CD4-positive, alpha-beta T cell treated with Interferon alpha-2 for 1 hour (primary cell): Measurements from ENCODE around the gene CHST3.
"Not testable (repeated sequence)": the region's sequence is repeated elsewhere in the genome, so short reads cannot be mapped to it uniquely, and the experiment has no call there.

Experiments
- DNase-seq, 2 donors: peaks; one replicate each; pipeline ENCODE4 v3.0.0-alpha.2; 2020 to 2022

CHST3 gene

DNA sequence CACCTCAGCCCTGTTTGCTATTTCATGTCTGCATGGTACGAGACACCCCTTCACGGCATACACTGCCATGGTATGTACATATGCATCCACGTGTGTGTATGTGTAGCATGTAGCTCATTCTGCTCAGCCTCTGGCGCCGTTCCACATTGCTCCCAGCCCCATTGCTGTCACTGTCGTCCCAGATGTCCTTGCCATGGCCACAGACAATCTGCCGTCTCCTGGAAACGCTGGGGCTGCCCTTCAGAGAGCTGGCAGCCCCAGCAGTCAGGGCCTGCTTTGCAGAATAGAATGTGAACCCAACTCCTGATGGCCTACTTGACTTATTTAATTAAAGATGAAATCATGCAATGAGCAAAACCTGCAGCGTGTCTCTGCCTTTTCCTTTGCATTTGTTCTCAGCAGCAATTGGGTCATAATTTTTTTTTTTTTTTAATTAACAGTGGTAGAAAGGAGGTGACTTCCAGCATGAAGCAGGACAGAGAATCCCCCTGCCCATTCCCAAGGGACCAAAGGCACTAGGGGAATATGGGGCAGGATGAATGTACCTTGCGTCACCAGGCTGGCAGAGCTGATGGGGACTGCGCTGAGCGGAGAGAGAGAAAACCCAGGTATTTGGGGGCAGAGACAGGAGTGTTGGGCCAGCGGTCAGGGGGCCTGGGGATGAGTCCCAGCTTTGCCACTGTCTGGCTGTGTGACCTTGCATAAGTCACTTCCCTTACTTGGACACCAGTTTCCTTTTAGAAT, 49.2 kb downstream of the CHST3 start:
- DNase-seq = no peak

DNA sequence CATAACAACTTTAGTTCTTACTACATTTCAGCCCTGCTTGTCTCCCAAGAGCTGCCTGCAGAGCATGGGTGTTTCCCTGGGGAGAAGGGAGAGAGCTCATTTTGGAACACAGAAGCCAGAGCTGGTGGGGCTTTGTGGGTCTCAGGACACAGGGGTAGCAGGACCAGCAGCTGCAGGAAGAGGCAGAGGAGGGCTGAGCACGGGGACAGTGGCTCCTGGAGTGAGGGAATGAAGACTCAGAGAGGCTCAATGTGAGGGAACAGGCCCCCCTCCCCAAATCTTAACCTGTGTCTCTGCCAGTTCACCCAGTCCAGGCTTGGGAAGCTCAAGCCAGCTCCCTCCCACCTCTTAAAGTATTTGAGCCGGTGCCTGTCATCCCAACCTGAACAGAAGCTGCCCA, 50.0 kb downstream of the CHST3 start:
- no peak for DNase-seq

DNA sequence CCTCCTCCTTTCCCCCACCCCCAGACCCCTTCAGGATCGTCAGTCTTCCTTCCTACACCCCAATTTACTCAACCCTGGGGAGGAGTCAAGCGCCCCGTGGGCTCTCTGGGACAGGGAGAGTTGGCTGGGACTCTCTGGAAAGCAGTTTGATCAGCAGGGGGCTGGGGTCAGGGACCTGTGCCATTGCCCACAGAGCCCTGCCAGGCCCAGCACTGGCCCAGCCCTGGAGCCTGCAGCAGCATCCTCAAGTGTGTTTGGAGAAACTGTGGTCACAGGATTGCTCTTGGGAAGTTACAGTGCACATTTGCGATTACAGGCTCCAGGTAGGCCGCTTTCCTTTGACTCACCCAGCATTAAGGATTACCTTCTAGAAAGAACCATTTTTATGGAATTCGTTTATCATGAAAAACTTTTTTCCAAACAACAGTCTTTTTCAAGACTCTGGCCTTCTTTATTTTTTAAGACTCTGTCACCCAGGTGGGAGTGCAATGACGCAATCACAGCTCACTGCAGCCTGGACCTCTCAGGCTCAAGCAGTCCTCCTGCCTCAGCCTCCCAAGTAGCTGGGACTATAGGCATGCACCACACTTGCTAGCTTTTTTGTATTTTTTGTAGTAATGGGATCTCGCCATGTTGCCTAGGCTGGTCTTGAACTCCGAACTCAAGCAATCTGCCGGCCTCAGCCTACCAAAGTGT, 50.7 kb downstream of the CHST3 start:
- no peak for DNase-seq

DNA sequence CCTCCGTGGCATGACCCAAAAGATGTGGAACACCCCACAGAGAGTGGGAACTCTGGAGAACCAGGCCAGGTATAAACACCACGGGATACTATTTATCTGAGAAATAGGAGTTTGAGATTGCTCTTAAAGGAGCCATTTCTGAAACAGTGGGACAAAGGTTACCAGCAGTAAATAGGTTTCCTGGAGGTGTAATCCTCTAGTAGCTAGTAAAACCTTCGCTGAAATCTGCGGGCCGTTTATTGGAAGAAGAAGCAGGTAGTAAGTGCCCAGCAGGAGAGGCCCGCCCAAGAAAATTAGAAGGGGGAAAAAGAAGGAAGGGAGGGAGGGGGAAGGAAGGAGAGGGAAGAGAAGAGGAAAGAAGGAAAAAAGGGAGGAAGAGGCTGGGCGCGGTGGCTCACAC, 51.6 kb downstream of the CHST3 start:
- no peak for DNase-seq

DNA sequence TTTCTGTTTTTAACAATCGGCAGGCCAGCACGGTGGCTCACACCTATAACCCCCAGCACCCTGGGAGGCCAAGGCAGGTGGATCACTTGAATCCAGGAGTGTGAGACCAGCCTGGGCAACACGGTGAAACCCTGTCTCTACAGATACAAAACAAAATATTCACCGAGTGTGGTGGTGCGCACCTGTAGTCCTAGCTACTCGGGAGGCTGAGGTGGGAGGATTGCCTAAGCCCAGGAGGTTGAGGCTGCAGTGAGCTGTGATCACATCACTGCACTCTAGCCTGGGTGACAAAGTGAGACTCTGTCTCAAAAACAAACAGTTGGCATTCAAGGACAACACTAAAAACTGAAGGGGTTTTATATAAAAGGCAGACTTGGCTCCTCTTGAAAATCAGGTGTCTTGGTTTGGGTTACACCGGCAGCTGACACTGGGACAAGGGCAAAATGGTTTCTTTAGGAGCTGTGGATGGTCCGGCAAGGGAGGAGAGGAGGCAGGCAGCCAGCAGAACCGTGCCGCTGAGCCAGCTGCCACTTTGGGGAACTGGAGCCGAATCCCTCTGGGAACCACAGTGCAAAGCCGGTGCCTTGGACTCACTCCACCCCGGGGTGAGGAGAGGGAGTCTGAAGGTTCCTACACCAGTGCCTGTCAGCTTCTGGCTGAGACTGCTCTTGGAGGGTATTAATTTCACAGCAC, 52.6 kb downstream of the CHST3 start:
- DNase-seq = no peak

DNA sequence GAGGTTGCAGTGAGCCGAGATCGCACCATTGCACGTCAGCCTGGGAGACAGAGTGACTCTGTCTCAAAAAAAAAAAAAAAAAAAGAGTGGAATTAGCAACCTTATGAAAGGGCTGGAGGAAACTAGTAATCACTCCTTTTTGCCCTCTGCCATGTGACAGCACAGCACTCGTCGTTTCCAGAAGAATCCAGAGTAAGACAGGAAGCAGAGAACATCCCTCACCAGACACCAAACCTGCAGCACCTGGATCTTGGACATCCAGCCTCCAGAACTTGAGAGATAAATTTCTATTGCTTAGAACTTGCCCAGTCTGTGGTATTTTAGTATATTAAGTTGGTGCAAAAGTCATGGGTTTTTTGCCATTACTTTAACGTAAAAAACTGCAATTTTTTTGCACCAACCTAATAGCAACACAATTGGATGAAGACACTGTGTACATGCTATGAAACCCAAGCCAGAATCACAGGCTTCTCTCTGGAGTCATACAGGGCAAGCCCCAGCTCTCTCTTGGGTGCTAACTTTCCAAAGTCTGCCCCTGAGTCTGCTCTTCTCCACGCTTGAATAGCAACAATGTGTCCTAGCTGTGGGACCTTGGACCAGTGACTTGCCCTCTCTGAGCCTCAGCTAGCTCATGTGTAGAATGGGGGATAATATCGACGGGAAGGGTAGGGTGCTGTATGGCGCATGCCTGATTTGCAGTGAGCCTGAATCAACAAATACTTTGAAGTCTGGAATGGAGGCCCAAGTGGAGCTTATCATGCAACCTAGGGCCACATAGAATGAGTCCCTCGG, 55.1 kb downstream of the CHST3 start:
- DNase-seq = no peak

DNA sequence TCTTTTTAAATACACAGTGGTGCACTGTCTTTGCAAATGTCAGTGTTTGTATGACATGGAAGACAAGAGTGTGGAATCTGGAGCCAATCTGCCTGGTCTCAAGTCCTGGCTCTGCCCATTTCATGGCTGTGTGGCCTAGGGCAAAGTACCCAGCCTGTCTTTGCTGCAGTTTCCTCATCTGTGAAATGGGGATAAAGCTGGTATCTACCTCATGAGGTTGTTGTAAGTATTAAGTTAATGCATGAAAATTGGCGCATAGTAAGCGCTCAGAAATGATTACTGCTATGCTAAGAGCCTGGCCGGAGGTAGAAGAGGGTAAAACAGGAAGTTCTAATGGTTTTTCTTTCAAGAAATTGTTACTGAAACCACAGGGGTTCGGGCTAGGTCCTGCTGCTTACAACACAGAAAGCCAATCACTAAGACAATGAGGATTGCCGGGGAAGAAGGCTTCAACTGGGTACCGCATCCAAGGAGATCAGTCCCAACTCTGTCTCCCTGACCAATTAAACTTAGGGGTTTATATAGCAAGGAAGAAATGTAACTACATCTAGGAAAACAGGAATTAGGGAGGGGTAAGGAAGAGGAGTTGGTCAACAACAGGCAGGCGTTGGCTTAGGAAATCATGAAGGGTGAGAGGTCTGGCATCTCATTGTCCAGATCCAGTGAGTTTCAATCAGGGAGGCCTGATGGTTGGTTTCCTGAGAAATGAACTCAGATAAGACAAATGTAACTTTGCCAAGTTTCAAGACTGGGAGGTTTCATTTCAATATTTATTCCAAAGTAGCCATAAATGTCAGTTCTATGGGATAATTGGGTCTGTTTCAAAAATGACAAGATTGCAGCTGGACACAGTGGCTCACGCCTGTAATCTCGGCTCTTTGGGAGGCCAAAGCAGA, 57.0 kb downstream of the CHST3 start:
- DNase-seq = no peak

DNA sequence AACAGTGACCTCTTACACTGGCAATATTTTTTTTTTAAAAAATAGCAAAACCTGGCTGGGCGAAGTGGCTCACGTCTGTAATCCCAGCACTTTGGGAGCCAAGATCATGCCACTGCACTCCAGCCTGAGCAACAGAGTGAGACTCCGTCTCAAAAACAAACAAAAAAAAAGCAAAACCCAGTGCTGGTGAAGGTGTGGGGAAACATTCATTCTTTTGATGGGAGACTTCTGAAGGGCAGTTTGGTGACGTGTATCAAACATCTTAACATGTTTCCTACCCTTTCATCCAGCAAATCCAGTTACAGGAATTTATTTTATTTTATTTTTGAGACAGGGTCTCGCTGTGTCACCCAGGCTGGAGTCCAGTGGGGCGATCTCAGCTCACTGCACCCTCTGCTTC, 58.0 kb downstream of the CHST3 start:
- DNase-seq = no peak

DNA sequence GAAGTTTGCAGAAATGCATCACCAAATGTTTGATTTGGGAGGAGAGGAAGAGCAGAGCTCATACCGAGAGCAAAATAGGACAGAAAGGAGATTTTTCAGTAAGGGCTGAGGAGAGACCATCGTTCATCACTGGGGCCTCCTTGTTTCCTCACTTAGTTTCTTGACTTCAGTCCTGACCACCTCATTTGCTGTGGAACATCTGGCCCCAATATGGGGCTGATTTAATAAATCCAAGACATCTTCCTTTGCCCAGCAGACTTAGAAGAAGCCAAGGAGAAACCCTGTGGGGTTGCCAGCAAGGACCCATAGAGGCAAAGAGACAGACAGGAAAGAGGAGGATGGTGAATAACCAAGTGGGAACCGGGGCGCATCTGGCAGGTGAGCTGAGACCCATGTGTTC, 60.4 kb downstream of the CHST3 start:
- DNase-seq = no peak

DNA sequence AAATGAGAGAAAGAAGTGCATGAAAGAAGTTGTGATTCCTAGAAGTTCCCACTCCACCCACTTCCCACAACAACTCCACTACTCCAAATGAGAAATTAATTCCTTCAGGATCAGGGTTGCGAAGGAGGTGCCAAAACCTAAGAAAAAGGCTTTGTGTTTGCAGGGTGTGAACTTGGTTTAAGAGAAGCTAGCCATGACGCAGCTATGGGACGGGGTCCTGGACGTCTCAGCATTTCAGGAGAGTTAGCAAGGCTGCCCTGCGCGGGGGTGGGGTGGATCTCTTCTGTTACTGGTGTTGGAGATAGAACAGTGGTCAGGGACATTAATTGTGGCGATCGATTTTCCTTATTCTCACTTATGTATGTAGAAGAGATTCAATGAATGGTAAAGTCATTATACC, 61.2 kb downstream of the CHST3 start:
- DNase-seq = no peak

DNA sequence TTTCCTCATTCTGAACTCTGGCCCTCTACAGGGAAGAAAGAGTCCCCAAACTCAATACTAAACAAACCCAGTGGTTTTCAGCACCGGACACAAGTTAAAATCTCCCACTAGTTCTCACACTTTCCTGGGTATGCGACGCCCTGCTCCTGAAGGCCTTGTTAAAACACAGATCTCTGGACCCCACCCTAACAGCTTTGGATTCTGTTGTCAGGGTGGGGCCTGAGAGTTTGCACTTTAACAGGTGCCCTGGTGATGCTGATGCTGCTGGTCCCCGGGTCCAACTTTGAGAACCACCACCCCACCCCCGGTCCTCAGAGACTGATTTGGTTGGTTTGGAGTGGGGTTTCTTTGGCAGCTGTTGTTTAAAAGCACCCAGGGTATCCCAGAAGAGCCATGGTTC, 61.6 kb downstream of the CHST3 start:
- no peak for DNase-seq

DNA sequence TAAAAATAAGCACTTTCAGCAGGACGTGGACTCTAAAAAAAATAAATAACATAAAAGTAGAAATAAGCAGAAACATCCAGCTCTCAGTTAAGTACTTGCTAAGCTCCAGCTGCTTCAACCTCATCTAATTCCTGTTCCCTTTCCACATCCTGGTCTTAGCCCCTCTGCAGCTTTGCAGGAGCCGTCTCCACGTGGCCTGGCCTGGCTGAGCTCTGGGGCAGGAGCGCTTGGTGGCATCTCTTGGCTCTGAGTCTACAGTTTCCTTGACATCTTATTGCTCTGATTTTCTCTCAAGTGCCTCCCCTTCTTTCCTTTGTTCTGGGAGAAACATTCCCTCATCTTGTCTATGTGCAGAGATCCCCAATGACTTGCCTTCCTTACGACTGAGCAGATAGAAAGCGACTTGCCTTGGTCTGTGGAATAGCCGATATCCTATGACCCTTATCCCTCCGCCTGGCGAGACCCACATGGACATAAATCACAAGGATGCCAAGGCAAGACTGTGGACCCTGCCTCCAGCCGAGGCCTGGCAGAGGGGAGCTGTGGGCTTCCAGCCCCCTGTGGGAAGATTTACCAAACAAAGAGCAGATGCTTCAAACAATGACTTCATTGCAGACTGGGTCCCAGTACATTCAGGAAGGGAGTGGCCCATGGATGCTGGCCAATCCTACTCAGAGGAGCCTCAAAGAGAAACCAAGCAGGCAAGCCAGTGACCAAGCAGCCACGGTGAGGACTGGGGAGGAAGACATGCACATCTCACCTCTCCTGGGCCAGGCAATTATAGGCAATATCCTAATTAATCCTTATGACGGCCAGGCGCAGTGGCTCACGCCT, 62.3 kb downstream of the CHST3 start:
- no peak for DNase-seq

DNA sequence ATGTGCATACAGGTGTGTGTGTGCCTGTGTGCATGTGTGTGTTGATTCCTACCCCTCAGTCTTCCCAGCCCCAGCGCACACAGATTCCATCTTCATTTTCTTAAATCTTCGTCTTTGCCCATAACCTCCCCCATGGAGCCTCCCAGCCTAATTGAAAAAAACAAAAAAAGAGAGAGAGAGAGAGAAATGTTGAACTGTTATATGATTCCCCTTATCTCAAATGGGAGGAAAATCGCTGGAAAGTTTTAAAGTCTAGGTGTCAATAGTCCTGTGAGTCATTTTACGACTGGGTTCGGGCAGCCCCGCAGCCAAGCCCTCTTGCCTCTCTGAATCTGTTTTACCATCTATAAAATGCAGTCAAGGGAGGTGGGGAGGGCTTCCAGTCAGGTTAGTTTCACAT, 63.3 kb downstream of the CHST3 start:
- DNase-seq = no peak

DNA sequence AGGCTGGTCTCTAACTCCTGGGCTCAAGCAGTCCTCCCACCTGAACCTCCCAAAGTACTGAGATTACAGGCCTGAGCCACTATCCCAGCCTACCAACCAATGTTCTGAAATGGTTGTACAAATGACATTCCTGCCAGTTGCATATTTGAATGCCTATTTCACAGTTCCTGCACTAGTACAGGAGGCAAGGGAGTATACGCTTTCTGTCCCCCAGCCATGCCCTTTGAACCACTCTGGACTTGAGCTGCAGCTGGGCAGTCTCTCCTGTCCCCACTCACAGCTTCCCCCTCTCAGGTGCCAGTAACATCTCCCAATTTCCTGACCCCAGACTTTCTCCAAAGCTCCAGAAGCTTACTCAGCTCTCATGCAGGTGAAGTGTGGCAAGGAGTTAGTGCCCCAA, 65.2 kb downstream of the CHST3 start:
- no peak for DNase-seq

DNA sequence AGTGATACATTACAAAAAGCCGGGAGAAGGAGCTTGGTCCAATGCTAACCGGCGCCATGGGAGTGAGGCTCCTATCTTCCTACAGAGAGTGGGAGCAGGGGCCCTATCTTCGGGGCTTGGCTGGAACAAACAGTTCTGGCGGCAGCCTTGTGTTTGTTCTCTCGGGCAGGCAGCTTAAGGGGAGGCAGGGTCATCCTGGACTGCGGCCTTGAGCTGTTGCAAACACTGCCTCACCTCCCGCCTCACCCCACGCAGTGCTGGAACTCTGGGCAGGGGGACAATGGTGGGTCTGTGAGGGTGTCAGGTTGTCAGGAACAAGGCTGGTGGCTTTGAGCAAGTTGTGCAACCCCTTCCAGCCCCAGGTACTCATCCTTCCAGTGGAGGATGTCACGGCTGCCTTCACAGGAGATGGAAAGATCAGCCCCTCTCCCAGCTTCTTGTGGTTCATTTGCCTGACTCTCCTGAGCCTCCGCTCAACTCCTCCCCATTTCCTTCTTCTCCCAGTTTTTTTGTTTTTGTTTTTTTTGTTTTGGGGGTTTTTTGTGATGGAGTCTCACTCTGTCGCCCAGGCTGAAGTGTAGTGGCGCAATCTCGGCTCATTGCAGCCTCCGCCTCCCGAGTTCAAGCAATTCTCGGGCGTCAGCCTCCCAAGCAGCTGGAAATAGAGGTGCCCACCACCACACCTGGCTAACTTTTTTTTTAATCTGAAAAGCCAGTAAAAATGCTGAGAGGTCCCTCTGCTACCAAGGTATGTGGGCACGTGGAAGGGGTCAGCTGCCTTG, 66.8 kb downstream of the CHST3 start:
- DNase-seq = no peak

DNA sequence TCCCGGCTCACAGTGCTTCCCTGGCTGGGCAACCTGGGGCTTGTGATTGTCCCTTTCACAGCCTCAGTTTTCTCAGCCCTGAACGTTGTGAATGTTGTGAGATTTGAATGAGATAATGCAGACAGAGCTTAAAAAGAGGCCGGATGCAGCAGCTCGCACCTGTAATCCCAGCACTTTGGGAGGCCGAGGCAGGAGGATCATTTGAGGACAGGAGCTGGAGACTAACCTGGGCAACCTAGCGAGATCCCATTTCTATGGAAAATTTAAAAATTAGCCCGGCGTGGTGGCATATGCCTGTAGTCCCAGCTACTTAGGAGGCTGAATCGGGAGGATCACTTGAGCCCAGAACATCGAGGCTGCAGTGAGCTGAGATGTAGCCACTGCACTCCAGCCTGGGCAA, 67.5 kb downstream of the CHST3 start:
- no peak for DNase-seq

DNA sequence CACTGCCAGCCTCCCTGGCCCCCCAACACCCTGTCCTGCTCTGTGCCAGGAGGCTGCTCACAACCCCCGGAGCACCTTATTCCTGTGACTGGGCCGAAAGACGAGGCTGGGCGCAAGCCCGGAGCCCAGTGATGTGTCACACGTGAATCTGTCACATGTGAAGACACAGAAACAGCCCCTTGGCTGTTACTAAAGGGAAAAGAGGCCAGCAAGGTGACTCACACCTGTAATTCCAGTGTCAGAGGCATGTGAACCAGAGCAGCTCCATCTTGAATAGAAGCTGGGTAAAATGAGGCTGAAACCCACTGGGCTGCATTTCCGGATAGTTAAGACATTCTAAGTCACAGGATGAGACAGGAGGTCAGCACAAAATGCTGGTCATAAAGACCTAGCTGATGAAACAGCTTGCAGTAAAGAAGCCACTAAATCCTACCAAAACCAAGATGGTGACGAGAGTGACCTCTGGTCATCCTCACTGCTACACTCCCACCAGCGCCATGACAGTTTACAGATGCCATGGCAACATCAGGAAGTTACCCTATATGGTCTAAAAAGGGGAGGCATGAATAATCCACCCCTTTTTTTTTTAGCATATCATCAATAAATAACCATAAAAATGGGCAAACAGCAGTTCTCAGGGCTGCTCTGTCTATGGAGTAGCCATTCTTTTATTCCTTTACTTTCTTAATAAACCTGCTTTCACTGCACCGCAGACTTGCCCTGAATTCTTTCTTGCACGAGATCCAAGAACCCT, 68.4 kb downstream of the CHST3 start:
- DNase-seq = not testable (repeated sequence)

DNA sequence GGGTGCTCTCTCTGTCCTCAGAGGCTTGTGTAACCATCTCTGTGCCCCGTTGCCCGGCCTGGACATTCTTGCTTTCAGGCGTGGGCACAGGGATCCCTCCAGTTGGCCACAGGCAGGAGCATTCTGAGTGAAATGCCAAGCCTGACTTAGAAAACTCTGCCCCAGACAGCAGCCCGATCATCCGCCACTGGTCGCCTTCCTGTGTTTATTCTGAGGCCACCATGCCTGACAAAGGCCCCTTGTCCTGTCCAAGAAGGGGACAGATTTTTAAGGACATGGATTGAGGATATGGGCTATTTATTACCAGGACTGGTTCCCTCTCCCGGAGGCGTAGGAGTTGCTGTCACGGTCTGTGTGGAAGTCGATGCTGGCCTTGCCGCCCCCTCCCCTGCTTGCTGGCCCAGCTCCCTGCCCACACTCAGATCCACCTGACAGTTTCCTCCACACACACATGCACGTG, 69.9 kb downstream of the CHST3 start:
- DNase-seq = no peak

DNA sequence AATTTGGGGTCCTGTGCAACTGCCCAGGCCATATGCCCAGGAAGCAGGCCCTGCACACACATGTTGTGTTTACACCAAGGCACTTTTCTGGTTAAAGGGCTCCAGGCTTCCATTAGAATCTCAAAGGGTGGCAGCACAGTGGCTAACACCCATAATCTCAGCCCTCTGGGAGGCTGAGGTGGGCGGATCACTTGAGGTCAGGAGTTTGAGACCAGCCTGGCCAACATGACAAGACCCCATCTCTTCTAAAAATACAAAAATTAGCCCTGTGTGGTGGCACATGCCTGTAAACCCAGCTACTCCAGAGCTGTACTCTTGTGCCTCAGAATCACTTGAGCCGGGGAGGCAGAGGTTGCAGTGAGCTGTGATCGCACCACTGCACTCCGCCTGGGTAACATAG, 70.6 kb downstream of the CHST3 start:
- DNase-seq = no peak
